GM21367 (cell line): ENCODE measurements around the gene GFPT1.
"Not testable (repeated sequence)": the region's sequence is repeated elsewhere in the genome, so short reads cannot be mapped to it uniquely, and the experiment has no call there.

Source experiments
- ATAC-seq: cut with Tn5 transposase; IDR thresholded peaks from one replicate; pipeline ENCODE4 v1.9.1; 2021; ENCODE audit not compliant: unreplicated experiment

GFPT1 gene

DNA sequence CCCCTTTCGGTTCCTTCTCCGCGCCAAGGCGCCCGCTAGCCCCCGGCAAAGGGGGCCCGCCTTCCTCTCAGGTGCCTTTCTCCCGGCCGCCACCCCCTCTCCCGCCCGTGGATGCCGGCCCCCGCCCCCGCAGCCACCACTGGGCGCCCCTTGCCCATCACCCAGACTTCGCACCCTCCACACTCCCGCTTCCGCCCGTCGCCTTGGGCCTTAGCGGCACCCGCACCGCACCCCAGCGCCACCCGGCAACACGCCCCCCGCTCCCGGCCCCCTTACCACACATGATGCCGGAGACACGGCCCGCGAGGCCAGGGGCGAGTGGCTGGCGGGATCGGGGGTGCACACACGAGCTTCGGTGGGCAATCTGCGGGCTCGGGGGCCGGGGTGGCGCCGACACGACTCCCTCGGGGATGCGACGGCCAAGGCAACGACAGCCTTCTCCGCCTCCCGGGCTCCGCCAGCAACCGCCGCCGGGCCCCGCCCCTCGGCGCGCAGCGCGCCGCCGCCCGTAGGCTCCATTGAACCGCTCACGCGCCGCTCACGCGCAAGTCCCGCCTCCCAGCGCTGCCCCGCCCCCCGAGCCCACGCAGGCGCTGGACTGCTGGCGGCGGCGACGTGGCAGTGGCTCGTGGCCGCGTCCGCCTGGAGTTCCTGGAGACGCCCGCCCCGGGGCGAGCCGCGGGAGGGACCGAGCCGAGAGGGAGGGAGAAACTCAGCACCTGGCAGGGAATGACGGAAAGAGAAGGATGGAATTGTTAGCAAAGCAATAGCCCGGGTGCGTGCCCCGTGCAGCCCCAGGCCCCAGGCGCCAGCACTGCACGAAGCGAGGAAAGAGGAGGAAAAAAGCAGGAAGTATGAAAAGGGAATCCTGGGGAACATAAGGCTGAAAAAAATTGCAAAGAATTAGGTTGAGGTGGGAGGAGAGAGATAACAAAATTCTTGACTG is at the start of gene GFPT1:
GFPT1 (minus strand) TSS at position 439 of the 946 bp plus-strand sequence; CDS start at position 283, 156 bp downstream.
- ATAC-seq, result peak; percentile 88

DNA sequence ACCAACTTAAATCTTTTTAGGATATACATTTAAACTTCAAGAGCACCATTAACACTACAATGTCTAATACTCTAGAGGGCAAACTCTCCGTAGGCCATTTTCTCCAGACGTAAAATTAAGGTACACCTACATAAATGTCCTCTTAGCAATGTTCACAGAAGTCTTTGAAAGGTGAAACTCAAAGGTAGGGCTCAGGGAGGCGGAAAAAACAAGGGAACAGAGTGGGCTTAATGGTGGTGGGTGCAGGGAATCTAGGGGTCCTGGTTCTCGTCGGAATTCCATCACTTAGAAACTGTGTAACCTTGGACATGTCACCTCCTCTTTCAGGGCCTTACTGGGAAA is 49.5 kb upstream of the GFPT1 start:
- ATAC-seq, result no peak

DNA sequence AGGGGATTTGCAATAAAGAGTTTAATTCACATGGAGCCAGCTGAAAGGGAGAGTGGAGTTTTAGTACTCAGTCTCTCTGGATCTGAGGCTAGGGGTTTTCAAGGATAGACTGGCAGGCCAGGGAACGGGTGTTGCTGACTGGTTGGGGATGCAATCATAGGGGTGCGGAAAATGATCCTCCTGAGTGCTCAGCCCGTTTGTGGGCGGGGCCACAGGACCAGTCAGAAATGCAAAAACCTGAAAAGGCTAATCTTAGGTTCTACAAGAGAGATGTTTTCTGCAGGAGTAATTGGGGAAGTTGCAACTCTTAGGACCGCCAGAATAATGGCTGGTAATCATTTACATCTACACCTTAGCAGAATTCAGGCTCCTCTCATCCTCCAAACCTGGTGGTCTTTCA is 47.7 kb upstream of the GFPT1 start:
- ATAC-seq, result no peak

DNA sequence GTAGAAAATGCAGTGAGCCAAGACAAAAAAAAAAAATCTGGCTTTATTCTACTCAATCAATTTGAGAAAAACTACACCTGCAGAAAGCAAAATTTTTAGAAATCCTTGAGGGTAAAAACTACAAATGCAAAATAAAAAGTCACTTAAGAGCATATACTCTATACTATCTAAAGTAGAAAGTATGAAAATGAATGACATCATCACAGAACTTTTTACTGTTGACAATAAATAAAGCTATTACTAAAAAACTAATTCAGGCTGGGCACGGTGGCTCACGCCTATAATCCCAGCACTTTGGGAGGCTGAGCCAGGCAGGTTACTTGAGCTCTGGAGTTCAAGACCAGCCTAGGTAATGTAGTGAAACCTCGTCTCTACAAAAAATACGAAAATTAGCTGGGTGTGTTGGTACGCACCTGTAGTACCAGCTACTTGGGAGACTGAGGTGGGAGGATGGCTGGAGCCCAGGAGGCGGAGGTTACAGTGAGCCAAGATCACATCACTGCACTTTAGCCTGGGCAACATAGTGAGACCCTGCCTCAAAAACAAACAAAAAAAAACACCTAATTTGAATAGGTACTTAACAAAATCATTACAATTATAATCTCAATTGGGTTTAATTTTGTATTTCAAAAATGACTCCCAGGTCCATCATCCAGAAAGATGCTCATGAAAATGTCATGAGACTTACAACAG is 42.6 kb upstream of the GFPT1 start:
- ATAC-seq, result no peak

DNA sequence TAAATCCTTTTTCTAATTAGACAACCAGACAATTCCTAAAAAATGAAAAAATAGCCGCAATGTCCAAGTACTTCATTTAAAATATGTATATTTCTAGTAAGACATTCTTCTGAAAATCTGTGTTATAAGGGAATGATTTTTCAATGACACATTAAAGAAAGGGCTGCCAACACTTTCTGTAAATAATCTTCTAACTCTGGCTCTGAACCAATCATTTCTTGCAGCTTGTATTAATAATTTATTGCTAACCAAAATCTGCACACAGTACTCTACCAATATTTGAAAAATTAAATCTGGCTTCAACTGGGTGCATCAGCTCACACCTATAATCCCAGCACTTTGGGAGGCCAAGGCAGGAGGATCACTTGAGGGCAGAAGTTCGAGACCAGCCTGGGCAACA is 42.0 kb upstream of the GFPT1 start:
- ATAC-seq, result no peak

DNA sequence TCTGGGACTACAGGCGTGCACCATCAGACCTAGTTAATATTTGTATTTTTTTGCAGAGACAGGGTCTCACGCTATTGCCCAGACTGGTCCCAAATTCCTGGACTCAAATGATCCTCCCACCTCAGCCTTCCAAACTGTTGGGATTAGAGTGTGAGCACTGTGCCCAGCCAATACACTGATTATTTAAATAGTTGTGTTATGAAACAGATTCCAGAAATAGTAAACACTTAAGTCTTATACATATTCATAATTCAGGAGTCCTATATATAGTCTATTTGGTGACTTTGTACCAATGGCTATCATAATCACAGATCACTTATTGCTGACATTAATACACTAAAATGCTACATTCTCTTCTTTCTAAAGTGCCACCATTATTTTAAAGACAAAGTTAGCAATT is 37.4 kb upstream of the GFPT1 start:
- no peak for ATAC-seq

DNA sequence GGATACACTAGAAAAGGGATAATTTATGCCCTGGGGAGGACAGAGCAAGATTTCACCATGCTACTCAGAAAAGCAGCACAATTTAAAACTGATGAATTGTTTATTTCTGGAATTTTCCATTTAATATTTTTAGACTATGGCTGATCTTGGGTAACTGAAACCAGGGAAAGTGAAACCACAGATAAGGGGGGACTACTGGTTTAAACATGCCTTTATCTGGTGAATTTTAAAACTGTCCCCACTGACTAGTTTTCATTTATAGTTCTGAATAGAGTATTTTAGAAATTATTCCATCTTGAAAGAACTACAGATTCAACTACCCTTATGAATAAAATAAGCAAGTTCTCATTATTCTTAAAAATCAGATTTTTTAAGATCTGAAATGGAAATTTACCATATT is 35.2 kb upstream of the GFPT1 start:
- ATAC-seq, result no peak

DNA sequence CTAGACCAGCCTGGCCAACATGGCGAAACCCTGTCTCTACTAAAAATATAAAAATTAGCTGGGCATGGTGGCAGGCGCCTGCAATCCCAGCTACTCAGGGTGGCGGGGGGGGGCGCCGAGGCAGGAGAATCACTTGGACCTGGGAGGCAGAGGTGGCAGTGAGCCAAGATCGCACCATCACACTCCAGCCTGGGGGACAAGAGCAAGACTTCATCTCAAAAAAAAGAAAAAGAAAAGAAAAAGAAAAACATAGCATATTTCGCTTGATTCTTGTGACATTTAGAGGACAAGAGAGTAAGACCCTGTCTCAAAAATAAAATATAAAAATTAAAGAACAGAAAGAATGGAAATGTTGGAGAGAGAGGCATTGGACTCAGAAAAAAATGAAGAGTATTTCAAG is 32.1 kb upstream of the GFPT1 start:
- not testable (repeated sequence) for ATAC-seq

DNA sequence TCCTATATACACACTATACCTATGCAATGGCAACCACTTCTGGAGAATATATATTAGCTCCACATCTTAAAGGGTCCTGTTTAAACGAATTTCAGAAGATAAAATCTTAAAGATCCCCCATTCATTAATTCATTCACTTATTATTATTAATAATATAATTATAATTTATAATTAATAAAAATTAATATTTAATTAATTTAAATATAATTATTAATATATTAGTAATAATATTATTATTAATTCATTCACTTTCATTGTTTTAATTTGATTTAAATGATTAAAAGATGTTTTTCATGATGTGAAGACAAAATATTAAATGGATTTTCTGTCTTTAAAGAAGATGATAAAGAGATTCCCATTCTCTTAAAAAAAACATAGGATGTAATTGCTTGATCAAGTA is 29.1 kb upstream of the GFPT1 start:
- ATAC-seq, result no peak

DNA sequence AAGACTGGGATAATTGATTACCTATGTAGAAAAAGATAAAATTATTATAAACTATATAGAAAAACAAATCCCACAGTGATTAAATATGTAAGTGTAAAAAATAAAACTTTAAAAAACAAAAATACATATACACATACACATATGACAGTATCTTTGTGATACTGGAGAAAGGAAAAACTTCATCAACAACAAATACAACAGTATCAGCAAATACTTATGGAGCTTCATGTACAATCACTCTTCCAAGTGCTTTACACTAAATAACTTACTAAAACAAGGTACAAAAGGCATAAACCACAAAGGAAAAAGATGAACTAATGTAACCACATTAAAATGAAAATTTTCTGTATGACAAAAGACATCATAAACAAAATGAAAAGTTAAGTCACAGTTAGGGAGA is 24.1 kb upstream of the GFPT1 start:
- no peak for ATAC-seq

DNA sequence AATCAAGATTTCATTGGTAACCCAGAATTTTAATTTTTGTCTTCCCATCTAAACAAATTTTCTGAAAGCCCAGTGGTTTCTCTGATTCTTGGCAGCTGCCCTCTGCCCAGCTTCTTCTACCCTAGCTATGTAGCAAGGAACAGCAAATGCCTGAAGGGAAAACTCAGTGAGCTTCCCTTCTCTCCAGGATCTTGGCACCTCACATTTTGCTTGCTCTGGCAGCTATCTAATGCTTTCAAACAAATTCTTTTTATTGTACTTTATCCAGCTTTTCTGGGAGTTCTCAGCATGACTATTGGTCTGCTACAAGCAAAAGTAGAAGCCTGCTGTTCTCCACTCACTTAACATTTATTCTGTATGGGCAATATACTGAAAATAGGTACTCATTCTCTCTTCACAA is 18.3 kb upstream of the GFPT1 start:
- ATAC-seq, result no peak

DNA sequence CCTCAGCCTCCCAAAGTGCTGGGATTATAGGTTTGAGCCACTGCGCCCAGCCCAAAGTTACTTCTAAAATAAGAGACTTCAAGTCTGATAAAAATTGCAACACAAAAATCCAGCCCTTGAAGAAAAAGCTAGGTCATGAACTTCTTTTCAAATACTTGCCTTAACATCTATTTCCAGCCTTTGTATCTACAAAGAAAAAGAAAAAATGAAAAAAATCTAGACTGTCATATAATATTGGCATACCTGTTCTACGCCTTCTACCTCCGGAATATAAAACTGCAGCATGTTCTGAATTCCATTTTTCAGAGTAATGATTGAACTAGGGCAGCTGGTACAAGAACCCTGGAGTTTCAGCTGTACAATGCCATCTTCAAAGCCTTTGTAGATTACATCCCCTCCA is 13.1 kb upstream of the GFPT1 start:
- no peak for ATAC-seq

DNA sequence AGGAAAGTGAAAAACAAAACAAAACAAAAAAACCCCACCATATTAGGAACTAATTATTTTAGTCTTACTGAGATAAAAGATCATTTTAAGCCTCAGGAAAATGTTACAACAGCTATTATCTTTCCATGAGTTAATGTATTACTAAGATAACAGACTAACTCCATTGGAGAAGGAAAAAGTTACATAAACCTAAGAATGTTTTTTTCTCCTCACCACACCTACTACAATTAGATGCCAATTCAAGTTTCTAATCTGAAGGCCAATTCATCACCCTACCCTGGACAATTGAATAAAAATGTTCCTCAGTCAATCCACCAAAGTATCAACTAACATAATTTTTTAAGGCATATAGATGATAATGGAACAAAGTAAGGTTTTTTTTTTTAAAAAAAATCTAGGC is 10.2 kb upstream of the GFPT1 start:
- ATAC-seq, result no peak

DNA sequence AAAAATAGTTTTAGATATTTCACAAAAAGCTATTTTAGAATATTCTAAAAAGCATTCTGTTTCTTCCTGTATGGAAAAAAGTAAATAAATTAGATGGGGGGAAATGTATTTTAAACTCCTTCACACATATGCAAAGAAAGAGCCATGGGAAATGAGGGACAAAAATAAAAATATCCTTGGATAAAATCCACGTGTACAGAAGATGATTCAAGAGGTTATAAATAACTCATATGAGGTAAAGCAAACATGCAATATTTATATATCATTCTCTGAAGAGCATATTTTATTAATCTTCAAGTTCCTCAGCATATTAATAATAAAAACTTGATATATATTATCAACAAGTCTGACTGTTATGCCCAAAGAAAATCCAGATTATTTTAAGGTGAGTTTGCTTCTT is 8.8 kb upstream of the GFPT1 start:
- ATAC-seq, result no peak

DNA sequence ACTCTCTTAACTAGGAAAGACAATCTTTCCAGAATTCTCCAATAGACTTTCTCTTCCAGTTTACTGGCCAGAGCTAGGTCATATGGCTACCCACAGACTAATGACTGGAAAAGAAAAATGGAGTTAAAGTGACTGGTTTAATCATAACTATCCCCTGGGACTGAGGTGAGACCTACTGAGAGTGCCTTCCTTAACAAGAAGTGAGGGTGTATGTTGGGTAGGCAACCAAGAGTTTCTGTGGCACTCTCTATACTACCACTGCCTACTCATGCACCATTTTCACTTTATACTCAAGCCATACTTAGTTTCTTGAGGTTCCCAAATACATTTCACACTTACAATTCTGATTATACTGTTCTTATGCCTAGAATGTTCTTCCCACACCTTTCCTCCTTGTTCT is 6.9 kb upstream of the GFPT1 start:
- ATAC-seq, result no peak

DNA sequence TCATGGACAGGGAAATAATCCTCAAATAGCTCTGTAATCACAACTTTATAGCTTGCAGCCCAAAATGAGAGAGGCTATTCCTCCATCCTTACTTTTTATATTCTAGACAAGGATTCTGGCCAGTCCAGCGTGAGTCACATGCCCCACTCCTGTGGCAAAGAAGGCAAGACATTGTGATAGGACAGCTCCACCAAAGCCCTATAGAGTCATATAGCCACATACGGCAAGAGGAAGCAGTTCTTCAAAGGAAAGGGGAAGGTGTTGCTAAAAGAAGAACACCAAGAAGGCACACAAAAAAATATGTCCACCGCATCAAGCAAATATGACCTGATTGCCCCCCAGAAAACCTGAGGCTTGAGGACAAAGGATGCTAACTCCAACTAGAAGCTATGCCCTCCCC is 3.4 kb upstream of the GFPT1 start:
- no peak for ATAC-seq

DNA sequence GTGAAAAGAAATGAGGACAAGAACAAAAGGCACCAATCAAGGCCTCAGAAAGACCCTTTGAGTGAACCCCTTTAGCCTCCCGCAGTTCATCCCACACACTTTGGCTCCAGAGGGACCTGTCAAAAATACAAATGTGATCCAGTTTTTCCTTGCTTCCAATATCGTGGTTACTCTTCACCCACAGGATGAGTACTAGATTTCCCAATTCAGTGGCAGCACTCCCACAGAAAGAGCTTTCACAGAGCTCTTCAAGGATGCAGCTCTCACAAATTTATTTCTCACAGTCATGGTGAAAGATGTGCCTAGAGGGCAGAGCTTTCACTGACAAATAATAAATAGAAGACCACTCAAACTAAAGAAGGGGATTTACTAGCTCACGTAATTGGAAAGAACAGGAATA is 3.0 kb upstream of the GFPT1 start:
- ATAC-seq, result no peak

DNA sequence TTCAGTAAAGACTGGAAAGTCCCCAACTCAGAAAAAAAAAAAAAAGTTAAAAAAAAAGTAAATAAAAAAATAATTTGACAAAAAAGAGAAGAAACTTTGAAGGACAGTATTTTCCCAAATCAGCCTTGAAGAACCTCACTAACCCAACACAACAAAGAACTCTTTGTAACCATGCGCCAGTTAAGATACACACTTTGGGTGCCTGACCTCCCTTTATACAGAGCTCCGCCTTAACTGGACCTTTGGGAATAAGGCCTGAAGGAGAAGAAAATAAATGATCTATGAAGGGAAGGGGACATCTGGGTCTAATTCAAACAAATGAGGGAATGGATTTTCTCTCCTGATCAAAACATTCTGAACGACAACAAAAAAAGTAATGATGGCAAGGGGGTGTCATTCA is 2.2 kb upstream of the GFPT1 start:
- no peak for ATAC-seq

DNA sequence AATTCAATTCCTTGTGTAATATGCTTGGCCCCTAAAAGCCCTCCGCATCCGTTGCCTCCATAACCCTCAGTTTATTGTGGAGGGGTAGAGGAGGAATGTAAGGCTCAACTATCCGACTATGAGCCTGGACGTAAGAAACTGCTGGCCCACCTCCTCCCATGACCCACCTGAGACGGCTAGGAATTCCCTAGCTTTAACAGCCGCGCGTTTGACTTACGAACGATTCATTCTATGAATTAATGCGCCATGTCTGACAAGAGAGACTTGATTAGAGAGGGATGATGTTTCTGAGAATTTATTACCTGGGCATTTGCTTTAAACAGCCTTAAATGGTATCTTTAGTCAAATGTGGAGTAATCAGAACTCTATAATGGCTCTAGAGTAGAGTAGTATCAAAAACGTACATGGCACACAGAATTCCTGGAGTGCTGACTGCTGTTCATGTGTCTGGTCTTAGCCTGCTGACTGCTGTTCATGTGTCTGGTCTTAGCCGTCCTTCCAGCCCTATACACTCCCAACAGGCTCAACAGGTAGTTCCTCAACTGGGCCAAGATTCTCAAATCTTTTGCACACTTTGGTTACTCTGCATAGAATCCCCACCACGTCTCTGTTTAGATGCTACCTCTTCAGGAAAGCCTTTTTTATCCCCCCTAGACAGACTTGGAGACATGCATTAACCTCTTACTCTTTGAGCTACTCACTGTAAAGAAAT is 899 bp upstream of the GFPT1 start:
- ATAC-seq, result no peak

DNA sequence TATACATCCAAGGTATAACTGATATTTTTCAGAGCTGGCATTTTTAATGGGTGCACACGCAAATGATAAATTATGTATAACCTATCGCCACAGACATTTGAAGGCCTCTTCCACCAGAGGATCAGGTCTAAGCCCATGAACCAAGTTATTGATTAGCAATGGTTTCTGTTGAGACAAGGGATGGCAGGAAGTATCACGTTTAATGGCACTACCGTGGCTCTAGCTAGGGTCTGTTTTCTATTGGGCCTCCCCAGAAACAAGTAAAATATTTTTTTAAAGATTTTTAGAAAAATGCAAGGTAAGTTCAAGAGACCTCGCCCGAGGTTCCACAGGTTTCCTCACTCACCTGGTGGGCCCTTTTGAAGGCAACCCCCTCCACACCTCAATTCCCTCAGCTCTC is 667 bp downstream of the GFPT1 start:
- ATAC-seq, result no peak

DNA sequence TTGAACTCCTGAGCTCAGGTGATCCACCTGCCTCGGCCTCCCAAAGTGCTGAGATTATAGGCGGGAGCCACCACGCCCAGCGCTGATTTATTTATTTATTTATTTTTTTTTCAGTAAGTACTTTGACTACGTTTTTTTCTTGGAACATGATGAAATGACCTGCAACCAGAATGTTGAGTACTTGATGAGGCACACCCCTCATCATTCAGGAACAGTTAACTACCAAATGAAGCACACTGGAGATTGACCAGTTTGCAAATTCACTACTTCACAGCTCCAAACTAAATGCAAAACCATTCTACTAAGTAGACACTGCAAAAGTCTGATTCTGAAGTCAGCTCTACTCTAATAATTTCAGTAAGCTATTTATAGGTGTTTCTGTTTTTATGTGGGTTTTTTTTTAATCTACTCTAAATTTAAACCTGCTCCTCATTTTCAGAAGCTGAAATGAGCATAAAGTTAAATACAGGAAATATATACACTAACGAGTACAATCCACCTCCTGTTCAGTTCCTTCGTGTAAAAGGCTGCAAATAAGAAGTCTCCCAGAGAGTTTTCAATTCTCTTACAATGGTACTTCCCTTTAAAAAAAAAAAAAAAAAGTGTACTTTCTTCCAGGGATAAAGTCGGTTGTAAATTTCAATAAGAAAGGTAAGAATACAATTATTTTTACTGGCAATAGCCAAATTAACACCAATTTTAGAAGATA is 1.4 kb downstream of the GFPT1 start:
- no peak for ATAC-seq
